OCI-LY1 (cell line): ENCODE data around the gene DACT2.

Experiments used
- EZH2 ChIP-seq: fragments of 200-600 bp; sonication (generic), shearing (Covaris generic); IDR thresholded peaks from 2 replicates; pipeline ENCODE4 v1.8.0; 2017; ENCODE audit warnings: borderline replicate concordance, mixed run types, mild to moderate bottlenecking, antibody characterized with exemption, low read length, moderate library complexity, mixed read lengths
- TF ChIP-seq, protein P1 (sequence below): fragments of 200-600 bp; sonication (generic), shearing (Covaris generic); IDR thresholded peaks from 2 replicates; pipeline ENCODE4 v1.5.1; 2017; ENCODE audit warnings: mild to moderate bottlenecking, antibody characterized with exemption, low read length, moderate library complexity, mixed read lengths

DNA sequence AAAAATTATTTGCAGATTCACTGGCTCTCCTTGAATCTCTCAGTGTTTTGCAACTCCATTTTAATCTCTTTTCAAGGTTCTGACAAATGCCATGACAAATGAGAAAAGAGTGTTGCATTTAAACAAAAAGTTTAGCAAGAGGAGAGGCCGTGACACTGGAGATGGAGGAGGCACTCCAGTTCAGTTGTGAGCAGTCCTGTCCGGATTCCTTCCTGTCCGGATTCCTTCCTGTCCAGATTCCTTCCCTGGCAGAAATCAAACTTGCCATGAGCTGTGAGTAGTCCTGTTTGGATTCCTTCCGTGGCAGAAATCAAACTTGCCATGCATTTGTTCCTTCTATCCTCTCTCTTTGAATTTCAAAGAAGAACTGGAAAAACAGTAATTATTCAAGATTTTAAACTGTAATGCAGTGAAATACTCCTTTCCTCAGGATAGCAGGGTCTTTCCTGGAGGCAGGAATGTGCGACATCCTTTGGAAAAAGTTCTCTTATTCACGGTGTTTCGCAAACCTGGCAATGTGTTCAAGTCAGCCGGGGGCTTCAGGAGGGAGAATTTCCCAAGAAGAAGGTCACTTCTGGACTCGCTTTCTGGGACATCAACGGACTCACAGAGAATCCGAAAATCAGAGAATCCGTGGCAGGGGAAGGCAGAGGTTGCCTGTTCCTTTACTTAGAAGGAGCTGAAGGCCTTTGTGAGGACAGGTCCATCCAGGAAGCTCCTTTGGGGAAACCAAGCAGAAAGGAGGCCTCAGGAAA is 48.7 kb upstream of the DACT2 start:
- TF ChIP-seq, protein P1, sequence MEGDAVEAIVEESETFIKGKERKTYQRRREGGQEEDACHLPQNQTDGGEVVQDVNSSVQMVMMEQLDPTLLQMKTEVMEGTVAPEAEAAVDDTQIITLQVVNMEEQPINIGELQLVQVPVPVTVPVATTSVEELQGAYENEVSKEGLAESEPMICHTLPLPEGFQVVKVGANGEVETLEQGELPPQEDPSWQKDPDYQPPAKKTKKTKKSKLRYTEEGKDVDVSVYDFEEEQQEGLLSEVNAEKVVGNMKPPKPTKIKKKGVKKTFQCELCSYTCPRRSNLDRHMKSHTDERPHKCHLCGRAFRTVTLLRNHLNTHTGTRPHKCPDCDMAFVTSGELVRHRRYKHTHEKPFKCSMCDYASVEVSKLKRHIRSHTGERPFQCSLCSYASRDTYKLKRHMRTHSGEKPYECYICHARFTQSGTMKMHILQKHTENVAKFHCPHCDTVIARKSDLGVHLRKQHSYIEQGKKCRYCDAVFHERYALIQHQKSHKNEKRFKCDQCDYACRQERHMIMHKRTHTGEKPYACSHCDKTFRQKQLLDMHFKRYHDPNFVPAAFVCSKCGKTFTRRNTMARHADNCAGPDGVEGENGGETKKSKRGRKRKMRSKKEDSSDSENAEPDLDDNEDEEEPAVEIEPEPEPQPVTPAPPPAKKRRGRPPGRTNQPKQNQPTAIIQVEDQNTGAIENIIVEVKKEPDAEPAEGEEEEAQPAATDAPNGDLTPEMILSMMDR: no peak
- TF ChIP-seq EZH2: no peak
